WTC11 (cell line): Measurements from ENCODE around the gene SOCS1. TPM values are rescaled to one million over a fixed set of nuclear protein-coding genes. Genes with fewer than 3 reads are reported as not detected.

Experiments
- ATAC-seq: fragments of 200-7000 bp; cut with Tn5 transposase; 2 replicates; pipeline ENCODE4 v1.10.0; 2021; ENCODE audit warnings: mild to moderate bottlenecking, moderate library complexity
- CTCF ChIA-PET: fragments of 300-600 bp; sonication (Branson Sonifier 250); formaldehyde crosslinking; loops from one replicate; lab custom pipeline; 2021; ENCODE audit warnings: antibody characterized with exemption; lab: Charles Lee
- POLR2A ChIA-PET: fragments of 350-600 bp; sonication (Branson Sonifier 250); formaldehyde crosslinking; loops from one replicate; lab custom pipeline; 2021; ENCODE audit warnings: antibody characterized with exemption; lab: Charles Lee
- DNase-seq: peaks from one replicate; pipeline ENCODE4 v3.0.0; 2021; ENCODE audit warnings: low spot score
- H3K27ac Mint-ChIP-seq: 2 replicates; pipeline ENCODE4 v1.8.0; 2021; ENCODE audit warnings: mixed read lengths
- H3K27me3 Mint-ChIP-seq: 2 replicates; pipeline ENCODE4 v1.8.0; 2021; ENCODE audit warnings: low read depth, mild to moderate bottlenecking, moderate library complexity, mixed read lengths
- H3K36me3 Mint-ChIP-seq: 2 replicates; pipeline ENCODE4 v1.8.0; 2021; ENCODE audit warnings: mixed read lengths
- H3K4me1 Mint-ChIP-seq: 2 replicates; pipeline ENCODE4 v1.8.0; 2022; ENCODE audit warnings: mixed read lengths
- H3K4me3 Mint-ChIP-seq: 2 replicates; pipeline ENCODE4 v1.8.0; 2021; ENCODE audit warnings: mild to moderate bottlenecking, moderate library complexity, mixed read lengths
- H3K9me3 Mint-ChIP-seq: 2 replicates; pipeline ENCODE4 v1.8.0; 2021; ENCODE audit warnings: mixed read lengths
- ELF4 ChIP-seq: sonication (generic); formaldehyde crosslinking; IDR thresholded peaks from 2 replicates; pipeline ENCODE4 v1.8.1; 2022; ENCODE audit warnings: low read depth, mild to moderate bottlenecking, moderate library complexity, missing genetic modification reagents
- ESRRA ChIP-seq: sonication (generic); formaldehyde crosslinking; IDR thresholded peaks from 2 replicates; pipeline ENCODE4 v1.8.1; 2022; ENCODE audit warnings: mild to moderate bottlenecking, missing genetic modification reagents, borderline replicate concordance
- GABPB1 ChIP-seq: sonication (generic); formaldehyde crosslinking; IDR thresholded peaks from 2 replicates; pipeline ENCODE4 v1.8.1; 2023; ENCODE audit warnings: mild to moderate bottlenecking, missing genetic modification reagents
- NR2C2 ChIP-seq: sonication (generic); formaldehyde crosslinking; IDR thresholded peaks from 2 replicates; pipeline ENCODE4 v1.8.0; 2022; ENCODE audit warnings: mild to moderate bottlenecking, missing genetic modification reagents
- NR3C1 ChIP-seq: sonication (generic); formaldehyde crosslinking; conservative IDR thresholded peaks from 2 replicates; pipeline ENCODE4 v1.8.1; 2023; ENCODE audit warnings: low read depth, mild to moderate bottlenecking, missing genetic modification reagents
- OVOL2 ChIP-seq: fragments of 250-450 bp; sonication (Bioruptor Pico); IDR thresholded peaks from 2 replicates; pipeline ENCODE4 v1.9.0; 2021; ENCODE audit warnings: mild to moderate bottlenecking, borderline replicate concordance
- TEAD1 ChIP-seq: sonication (generic); formaldehyde crosslinking; IDR thresholded peaks from 2 replicates; pipeline ENCODE4 v1.8.0; 2022; ENCODE audit warnings: mild to moderate bottlenecking, missing genetic modification reagents
- ZNF121 ChIP-seq: sonication (generic); formaldehyde crosslinking; IDR thresholded peaks from 2 replicates; pipeline ENCODE4 v1.8.0; 2023; ENCODE audit warnings: missing genetic modification reagents
- total RNA-seq: library from RNA; stranded (reverse); gene quantifications from 3 replicates; pipeline ENCODE4 v1.2.3, GENCODE V29; 2021
- TF ChIP-seq, protein P1 (sequence below): sonication (generic); formaldehyde crosslinking; IDR thresholded peaks from 2 replicates; pipeline ENCODE4 v1.8.1; 2022; ENCODE audit warnings: low read depth, missing genetic modification reagents, borderline replicate concordance
- TF ChIP-seq, protein P2 (sequence below): sonication (generic); formaldehyde crosslinking; IDR thresholded peaks from 2 replicates; pipeline ENCODE4 v1.8.1; 2023; ENCODE audit warnings: mild to moderate bottlenecking, missing genetic modification reagents
- TF ChIP-seq, protein P3 (sequence below): sonication (generic); formaldehyde crosslinking; conservative IDR thresholded peaks from 2 replicates; pipeline ENCODE4 v1.8.1; 2022; ENCODE audit warnings: mild to moderate bottlenecking, missing genetic modification reagents
- TF ChIP-seq, protein P4 (sequence below): sonication (generic); formaldehyde crosslinking; IDR thresholded peaks from 2 replicates; pipeline ENCODE4 v1.8.1; 2023; ENCODE audit warnings: mild to moderate bottlenecking, moderate library complexity, missing genetic modification reagents

Gene SOCS1
- total RNA-seq, 1 experiment from 2014 or later, result 62.3 TPM

DNA sequence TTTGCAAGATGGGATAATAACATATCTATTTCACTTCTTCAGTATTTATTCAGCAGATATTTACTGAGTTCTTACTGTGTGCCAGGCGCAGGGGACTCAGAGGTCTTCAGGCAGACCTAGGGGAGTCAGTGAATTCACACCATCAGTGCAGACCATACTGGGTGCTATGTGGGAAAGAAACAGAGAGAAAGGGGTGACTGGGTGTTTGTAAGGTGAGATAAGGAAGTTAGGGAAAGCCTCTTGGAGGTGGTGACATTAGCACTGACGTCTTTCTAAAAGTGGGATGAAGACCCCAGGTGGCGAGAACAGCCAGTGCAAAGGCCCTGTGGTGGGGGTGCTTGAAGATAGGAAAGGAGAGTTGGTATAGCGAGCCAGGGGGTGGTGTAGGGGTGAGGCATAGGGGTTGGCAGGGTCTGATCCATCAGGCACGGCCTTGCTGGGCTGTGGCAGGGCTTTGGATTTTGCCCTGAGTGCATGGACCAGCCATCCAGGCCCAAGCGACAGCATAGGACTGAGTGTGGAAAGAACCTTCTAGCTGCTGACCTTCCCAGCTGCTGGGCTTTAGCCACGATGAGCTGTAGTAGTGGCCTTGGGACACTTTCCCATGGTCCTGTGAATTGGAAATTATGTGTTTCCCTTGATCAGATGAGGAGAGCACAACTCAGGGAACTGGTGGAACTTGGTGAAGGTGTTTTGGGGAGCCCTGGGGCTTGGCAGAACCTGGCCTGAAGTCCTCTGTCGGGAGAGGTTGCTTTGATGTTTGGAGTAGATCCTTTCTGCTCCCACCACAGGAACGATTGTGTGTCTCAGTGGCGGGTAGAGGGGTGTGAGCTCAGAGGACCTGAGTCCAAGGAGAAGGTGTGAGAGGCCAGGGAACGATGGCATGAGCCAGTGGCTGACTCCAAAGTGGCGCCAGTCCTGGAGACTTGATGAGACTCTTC is 3.9 kb upstream of the SOCS1 start:
- TF ChIP-seq TEAD1 (CRISPR knock-in tag) (no peak), GABPB1 (CRISPR knock-in tag) (peak; percentile 4; the same call in 1 of the 2 replicates), OVOL2 (CRISPR knock-in tag) (no peak), ESRRA (CRISPR knock-in tag) (no peak), NR2C2 (CRISPR knock-in tag) (no peak), ELF4 (CRISPR knock-in tag) (no peak)
- TF ChIP-seq, protein P1, sequence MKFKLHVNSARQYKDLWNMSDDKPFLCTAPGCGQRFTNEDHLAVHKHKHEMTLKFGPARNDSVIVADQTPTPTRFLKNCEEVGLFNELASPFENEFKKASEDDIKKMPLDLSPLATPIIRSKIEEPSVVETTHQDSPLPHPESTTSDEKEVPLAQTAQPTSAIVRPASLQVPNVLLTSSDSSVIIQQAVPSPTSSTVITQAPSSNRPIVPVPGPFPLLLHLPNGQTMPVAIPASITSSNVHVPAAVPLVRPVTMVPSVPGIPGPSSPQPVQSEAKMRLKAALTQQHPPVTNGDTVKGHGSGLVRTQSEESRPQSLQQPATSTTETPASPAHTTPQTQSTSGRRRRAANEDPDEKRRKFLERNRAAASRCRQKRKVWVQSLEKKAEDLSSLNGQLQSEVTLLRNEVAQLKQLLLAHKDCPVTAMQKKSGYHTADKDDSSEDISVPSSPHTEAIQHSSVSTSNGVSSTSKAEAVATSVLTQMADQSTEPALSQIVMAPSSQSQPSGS (CRISPR knock-in tag), result no peak
- TF ChIP-seq, protein P2, sequence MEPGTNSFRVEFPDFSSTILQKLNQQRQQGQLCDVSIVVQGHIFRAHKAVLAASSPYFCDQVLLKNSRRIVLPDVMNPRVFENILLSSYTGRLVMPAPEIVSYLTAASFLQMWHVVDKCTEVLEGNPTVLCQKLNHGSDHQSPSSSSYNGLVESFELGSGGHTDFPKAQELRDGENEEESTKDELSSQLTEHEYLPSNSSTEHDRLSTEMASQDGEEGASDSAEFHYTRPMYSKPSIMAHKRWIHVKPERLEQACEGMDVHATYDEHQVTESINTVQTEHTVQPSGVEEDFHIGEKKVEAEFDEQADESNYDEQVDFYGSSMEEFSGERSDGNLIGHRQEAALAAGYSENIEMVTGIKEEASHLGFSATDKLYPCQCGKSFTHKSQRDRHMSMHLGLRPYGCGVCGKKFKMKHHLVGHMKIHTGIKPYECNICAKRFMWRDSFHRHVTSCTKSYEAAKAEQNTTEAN (CRISPR knock-in tag), result no peak
- TF ChIP-seq, protein P3, sequence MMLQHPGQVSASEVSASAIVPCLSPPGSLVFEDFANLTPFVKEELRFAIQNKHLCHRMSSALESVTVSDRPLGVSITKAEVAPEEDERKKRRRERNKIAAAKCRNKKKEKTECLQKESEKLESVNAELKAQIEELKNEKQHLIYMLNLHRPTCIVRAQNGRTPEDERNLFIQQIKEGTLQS (CRISPR knock-in tag), result no peak
- ATAC-seq (no peak), DNase-seq (no peak)
- ChIA-PET POLR2A (interaction anchor here (0.6 to 1.1 kb wide), 3 partner anchors 48 to 301 kb away, joined by 3 read pairs; no protein-coding TSS in a partner anchor), CTCF (interaction anchor here (0.8 to 3.3 kb wide), 7 partner anchors 13 to 295 kb away, joined by 3 to 13 read pairs (median 4); no protein-coding TSS in a partner anchor)
- Mint-ChIP-seq H3K27me3 (no peaks in the 10 kb centered on the region; the same call in 1 of the 2 replicates), H3K4me1 (peaks cover 21% of the 10 kb centered on the region), H3K9me3 (no peaks in the 10 kb centered on the region), H3K36me3 (no peaks in the 10 kb centered on the region), H3K4me3 (no peak overlapping the region), H3K27ac (0 out of 2 replicates have a peak overlapping the region, but pooled peaks have one; percentile 39)

DNA sequence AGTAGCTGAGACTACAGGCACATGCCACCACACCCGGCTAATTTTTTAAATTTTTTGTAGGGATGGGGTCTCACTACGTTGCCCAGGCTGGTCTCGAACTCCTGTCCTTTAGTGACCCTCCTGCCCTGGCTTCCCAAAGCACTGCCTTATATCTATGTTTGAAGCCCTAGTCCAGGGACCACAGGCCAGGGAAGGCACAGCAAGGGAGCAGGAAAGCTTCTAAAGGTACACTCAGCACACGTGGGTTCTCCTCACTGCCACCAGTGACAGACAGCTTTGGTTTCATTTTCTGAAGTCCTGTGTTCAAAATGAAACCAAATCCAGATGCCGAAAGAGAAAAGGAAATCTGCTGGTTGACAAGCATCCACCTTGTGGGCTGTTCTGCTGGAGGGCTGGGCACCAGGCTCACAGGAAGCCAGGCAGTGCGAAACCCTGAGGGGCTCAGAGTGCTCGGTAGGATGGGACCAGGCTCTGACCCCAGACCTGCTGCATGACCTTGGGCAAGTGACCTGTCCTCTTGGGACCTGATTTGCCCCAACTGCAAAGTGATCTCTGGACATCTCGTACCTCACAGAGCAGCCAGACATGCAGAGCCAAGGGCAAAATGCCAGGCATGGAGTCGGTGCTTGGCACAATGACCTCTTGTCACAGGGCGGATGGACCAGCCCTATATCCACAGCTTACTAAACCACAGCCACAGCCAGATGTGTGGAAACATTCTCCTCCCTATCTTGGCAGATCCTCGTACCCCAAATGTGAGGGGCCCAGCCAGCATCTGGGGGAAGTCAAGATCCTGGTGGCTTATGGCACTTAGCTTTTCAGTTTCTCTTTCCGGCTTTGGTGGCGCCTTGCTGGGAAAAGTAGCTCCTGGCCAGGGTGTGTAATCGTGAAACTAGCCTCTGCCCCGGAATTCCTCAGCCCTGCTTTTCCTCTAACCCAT is 2.8 kb upstream of the SOCS1 start:
- H3K4me3 Mint-ChIP-seq, result no peak overlapping the region
- TF ChIP-seq, protein P4, sequence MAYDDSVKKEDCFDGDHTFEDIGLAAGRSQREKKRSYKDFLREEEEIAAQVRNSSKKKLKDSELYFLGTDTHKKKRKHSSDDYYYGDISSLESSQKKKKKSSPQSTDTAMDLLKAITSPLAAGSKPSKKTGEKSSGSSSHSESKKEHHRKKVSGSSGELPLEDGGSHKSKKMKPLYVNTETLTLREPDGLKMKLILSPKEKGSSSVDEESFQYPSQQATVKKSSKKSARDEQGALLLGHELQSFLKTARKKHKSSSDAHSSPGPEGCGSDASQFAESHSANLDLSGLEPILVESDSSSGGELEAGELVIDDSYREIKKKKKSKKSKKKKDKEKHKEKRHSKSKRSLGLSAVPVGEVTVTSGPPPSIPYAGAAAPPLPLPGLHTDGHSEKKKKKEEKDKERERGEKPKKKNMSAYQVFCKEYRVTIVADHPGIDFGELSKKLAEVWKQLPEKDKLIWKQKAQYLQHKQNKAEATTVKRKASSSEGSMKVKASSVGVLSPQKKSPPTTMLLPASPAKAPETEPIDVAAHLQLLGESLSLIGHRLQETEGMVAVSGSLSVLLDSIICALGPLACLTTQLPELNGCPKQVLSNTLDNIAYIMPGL, result no peak
- TF ChIP-seq, protein P1 (CRISPR knock-in tag), result no peak
- TF ChIP-seq NR3C1 (CRISPR knock-in tag), result no peak
- TF ChIP-seq ZNF121 (CRISPR knock-in tag), result peak; percentile 89; the same call in 1 of the 2 replicates
- CTCF ChIA-PET, result interaction anchor here (0.7 to 5.1 kb wide), 7 partner anchors 10 to 294 kb away, joined by 3 to 104 read pairs (median 4); partner anchors contain the start of gene TNP2
- peaks cover 24% of the 10 kb centered on the region for H3K4me1 Mint-ChIP-seq
- peaks cover 6% of the 10 kb centered on the region for H3K36me3 Mint-ChIP-seq
- POLR2A ChIA-PET, result interaction anchor here (0.6 kb wide), 1 partner anchor 57 kb away, joined by 4 read pairs; no protein-coding TSS in a partner anchor
- DNase-seq (no peak), ATAC-seq (no peak)
- no peaks in the 10 kb centered on the region; the same call in 1 of the 2 replicates for H3K27me3 Mint-ChIP-seq
- H3K27ac Mint-ChIP-seq, result peak overlapping the region; percentile 25; the same call in 1 of the 2 replicates
- H3K9me3 Mint-ChIP-seq, result no peaks in the 10 kb centered on the region
